Measurements from ENCODE around the gene PRDM16. TPM values are rescaled to one million over a fixed set of nuclear protein-coding genes. Genes with fewer than 3 reads are reported as not detected.

The PRDM16 gene
- total and polyA plus RNA-seq, 2 donors (not counting 1 experiment from before 2014, with no cell fraction given), result 0.03 to 0.12 TPM

- ATAC-seq (ENCODE audit: low read depth), result no peak
- H3K4me2 ChIP-seq (replicated peaks; ENCODE audit: low read depth, low read length, poor library complexity, severe bottlenecking), result no peak overlapping the region
- POLR2A ChIA-PET, result no interaction called here
Measured at GRCh38 chr1:3141129-3141528, 72.1 kb downstream of the PRDM16 start.

GRCh38 chr1:3141836-3142235 lies 72.8 kb downstream of the PRDM16 start:
- ATAC-seq (ENCODE audit: low read depth) (no peak), DNase-seq (no peak)
- Mint-ChIP-seq H3K27me3 (no peaks in the 10 kb centered on the region), H3K9me3 (ENCODE audit: insufficient read depth) (no peaks in the 10 kb centered on the region), H3K4me1 (no peaks in the 10 kb centered on the region), H3K27ac (no peak overlapping the region), H3K4me3 (no peak overlapping the region)
- H4K20me1 ChIP-seq (ENCODE audit: control insufficient read depth, insufficient read depth, low read length, poor library complexity, severe bottlenecking), result no peaks in the 10 kb centered on the region
- H3K9me3 ChIP-seq (ENCODE audit: control extremely low read depth in 1 of 3, control insufficient read depth in 2 of 3, insufficient read depth in 1 of 3, low read length in 2 of 3), result peaks cover 0 to 8% (median 0%) of the 10 kb centered on the region in 3 donors
- ChIA-PET POLR2A (no interaction called here), CTCF (no interaction called here)
- H3K36me3 ChIP-seq (replicated peaks in 1 of 2; ENCODE audit: control extremely low read depth in 1 of 2, control insufficient read depth in 1 of 2, extremely low read depth in 1 of 2, insufficient read depth in 2 of 2, low read length in 1 of 2), result no peaks in the 10 kb centered on the region
- no peak for TF ChIP-seq CTCF (IDR thresholded peaks at IDR 0.05)
- no peak for TF ChIP-seq EZH2 (IDR thresholded peaks at IDR 0.05; ENCODE audit: borderline replicate concordance, insufficient read depth, low read depth, low read length, poor library complexity, severe bottlenecking)
- 74% methylated on average over 21 of the region's 21 CpGs for WGBS (ENCODE audit: insufficient coverage)
- no peaks in the 10 kb centered on the region for H3K79me2 ChIP-seq (ENCODE audit: control insufficient read depth, insufficient read depth, low read length)
- no peak overlapping the region for H2AFZ ChIP-seq (ENCODE audit: insufficient read depth, low read depth, low read length, poor library complexity, severe bottlenecking)
- no peaks in the 10 kb centered on the region for H3K27me3 ChIP-seq (replicated peaks in 1 of 4; ENCODE audit: control extremely low read depth in 1 of 4, control insufficient read depth in 3 of 4, insufficient read depth in 4 of 4, low read length in 3 of 4)
- intact Hi-C loops (cut with micrococcal nuclease), result no loop called here
- H3K4me3 ChIP-seq (ENCODE audit: control extremely low read depth in 1 of 5, extremely low read depth in 1 of 5, insufficient read depth in 1 of 5, low read depth in 2 of 5, low read length in 4 of 5), result no peak overlapping the region
- H3K27ac ChIP-seq (ENCODE audit: low read length in 2 of 2), result no peak overlapping the region
- no peaks in the 10 kb centered on the region for H3K4me1 ChIP-seq (ENCODE audit: control insufficient read depth in 2 of 2, insufficient read depth in 2 of 2, low read length in 2 of 2)
- H3K4me2 ChIP-seq (replicated peaks; ENCODE audit: low read depth, low read length, poor library complexity, severe bottlenecking), result no peak overlapping the region
- no peak overlapping the region for H3K9ac ChIP-seq (ENCODE audit: low read length)

More at GRCh38 chr1:3141129-3141528, 72.1 kb downstream of the PRDM16 start:
- Histone ChIP-seq H3K79me2 (ENCODE audit: control insufficient read depth, insufficient read depth, low read length) (no peaks in the 10 kb centered on the region), H3K9me3 (ENCODE audit: control extremely low read depth in 1 of 3, control insufficient read depth in 2 of 3, insufficient read depth in 1 of 3, low read length in 2 of 3) (peaks cover 0 to under 1% (median 0%) of the 10 kb centered on the region in 3 donors), H3K27me3 (replicated peaks in 1 of 4; ENCODE audit: control extremely low read depth in 1 of 4, control insufficient read depth in 3 of 4, insufficient read depth in 4 of 4, low read length in 3 of 4) (no peaks in the 10 kb centered on the region), H2AFZ (ENCODE audit: insufficient read depth, low read depth, low read length, poor library complexity, severe bottlenecking) (no peak overlapping the region), H3K27ac (ENCODE audit: low read length in 2 of 2) (no peak overlapping the region), H3K4me1 (ENCODE audit: control insufficient read depth in 2 of 2, insufficient read depth in 2 of 2, low read length in 2 of 2) (no peaks in the 10 kb centered on the region), H3K4me3 (ENCODE audit: control extremely low read depth in 1 of 5, extremely low read depth in 1 of 5, insufficient read depth in 1 of 5, low read depth in 2 of 5, low read length in 4 of 5) (no peak overlapping the region), H3K36me3 (replicated peaks in 1 of 2; ENCODE audit: control extremely low read depth in 1 of 2, control insufficient read depth in 1 of 2, extremely low read depth in 1 of 2, insufficient read depth in 2 of 2, low read length in 1 of 2) (no peaks in the 10 kb centered on the region), H4K20me1 (ENCODE audit: control insufficient read depth, insufficient read depth, low read length, poor library complexity, severe bottlenecking) (no peaks in the 10 kb centered on the region), H3K9ac (ENCODE audit: low read length) (no peak overlapping the region)
- Mint-ChIP-seq H3K27ac (no peak overlapping the region), H3K9me3 (ENCODE audit: insufficient read depth) (no peaks in the 10 kb centered on the region), H3K27me3 (no peaks in the 10 kb centered on the region), H3K4me1 (no peaks in the 10 kb centered on the region), H3K4me3 (no peak overlapping the region)
- intact Hi-C loops (cut with micrococcal nuclease), result no loop called here
- 97% methylated on average over 5 of the region's 13 CpGs for WGBS (ENCODE audit: insufficient coverage)
- no peak for DNase-seq
- TF ChIP-seq CTCF (IDR thresholded peaks at IDR 0.05) (no peak), EZH2 (IDR thresholded peaks at IDR 0.05; ENCODE audit: borderline replicate concordance, insufficient read depth, low read depth, low read length, poor library complexity, severe bottlenecking) (no peak)
- CTCF ChIA-PET, result no interaction called here
